CD1c-positive myeloid dendritic cell (primary cell): ENCODE results near the gene DAPK2.

Source experiments
- DNase-seq: peaks from one replicate; pipeline ENCODE4 v3.0.0-alpha.2; 2016; ENCODE audit errors: extremely low spot score

Gene DAPK2

GRCh38 chr15:63895787-63896218, 150.5 kb downstream of the DAPK2 start:
- DNase-seq = no peak

- no peak for DNase-seq
These were observed 151.1 kb downstream of the DAPK2 start for GRCh38 chr15:63895194-63895593.

- DNase-seq = no peak
These were observed 151.7 kb downstream of the DAPK2 start for GRCh38 chr15:63894662-63894949.

GRCh38 chr15:63893866-63894661, 152.2 kb downstream of the DAPK2 start:
- no peak for DNase-seq

- peak; percentile 86 for DNase-seq
These were observed 153.4 kb downstream of the DAPK2 start for GRCh38 chr15:63892794-63893441.

GRCh38 chr15:63891768-63892133, 154.5 kb downstream of the DAPK2 start:
- no peak for DNase-seq

- peak; percentile 86 for DNase-seq
These were observed 155.1 kb downstream of the DAPK2 start for GRCh38 chr15:63891079-63891767.

- DNase-seq = no peak
These were observed 155.7 kb downstream of the DAPK2 start for GRCh38 chr15:63890617-63891016.

- no peak for DNase-seq
These were observed 156.5 kb downstream of the DAPK2 start for GRCh38 chr15:63889831-63890230.

GRCh38 chr15:63888823-63889222, 157.5 kb downstream of the DAPK2 start:
- DNase-seq = no peak

GRCh38 chr15:63888146-63888545, 158.1 kb downstream of the DAPK2 start:
- no peak for DNase-seq

GRCh38 chr15:63887630-63888029, 158.7 kb downstream of the DAPK2 start:
- DNase-seq = peak; percentile 77

GRCh38 chr15:63884953-63885352, 161.3 kb downstream of the DAPK2 start:
- no peak for DNase-seq

- DNase-seq = peak; percentile 85
These were observed 164.9 kb downstream of the DAPK2 start for GRCh38 chr15:63881431-63881830.

GRCh38 chr15:63880744-63881143, 165.5 kb downstream of the DAPK2 start:
- DNase-seq = peak; percentile 60

- DNase-seq = no peak
These were observed 166.3 kb downstream of the DAPK2 start for GRCh38 chr15:63879995-63880394.

GRCh38 chr15:63879211-63879610, 167.1 kb downstream of the DAPK2 start:
- no peak for DNase-seq

- no peak for DNase-seq
These were observed 168.5 kb downstream of the DAPK2 start for GRCh38 chr15:63877713-63878271.

- DNase-seq = peak; percentile 26
These were observed 170.1 kb downstream of the DAPK2 start for GRCh38 chr15:63876085-63876662.

- DNase-seq = no peak
These were observed 171.7 kb downstream of the DAPK2 start for GRCh38 chr15:63874616-63875015.

GRCh38 chr15:63872759-63873510, 173.3 kb downstream of the DAPK2 start:
- DNase-seq = no peak
